ENCODE measurements around the gene PPP1R3D. TPM values are rescaled to one million over a fixed set of nuclear protein-coding genes. Genes with fewer than 3 reads are reported as not detected.

The PPP1R3D gene
- polyA plus RNA-seq, 1 experiment = 3.1 TPM

GRCh38 chr20:59971428-59971827 lies 31.3 kb upstream of the PPP1R3D start:
- no peak for DNase-seq (ENCODE audit: low read depth, low spot score)
- TF ChIP-seq CTCF (IDR thresholded peaks at IDR 0.05; ENCODE audit: low read depth, low read length) = no peak
- H3K27ac ChIP-seq (ENCODE audit: low read depth, low read length) = no peak overlapping the region
- CTCF ChIA-PET = interaction anchor here (1.6 kb wide), 1 partner anchor 37 kb away, joined by 4 read pairs; no protein-coding TSS in a partner anchor
- no peaks in the 10 kb centered on the region for H3K9me3 ChIP-seq (ENCODE audit: control insufficient read depth, insufficient read depth, low read length)
- POLR2A ChIA-PET = no interaction called here
- H3K4me3 ChIP-seq (ENCODE audit: low read depth, low read length) = no peak overlapping the region
- H3K27me3 ChIP-seq (ENCODE audit: control insufficient read depth, insufficient read depth, low read length) = no peaks in the 10 kb centered on the region

DNA sequence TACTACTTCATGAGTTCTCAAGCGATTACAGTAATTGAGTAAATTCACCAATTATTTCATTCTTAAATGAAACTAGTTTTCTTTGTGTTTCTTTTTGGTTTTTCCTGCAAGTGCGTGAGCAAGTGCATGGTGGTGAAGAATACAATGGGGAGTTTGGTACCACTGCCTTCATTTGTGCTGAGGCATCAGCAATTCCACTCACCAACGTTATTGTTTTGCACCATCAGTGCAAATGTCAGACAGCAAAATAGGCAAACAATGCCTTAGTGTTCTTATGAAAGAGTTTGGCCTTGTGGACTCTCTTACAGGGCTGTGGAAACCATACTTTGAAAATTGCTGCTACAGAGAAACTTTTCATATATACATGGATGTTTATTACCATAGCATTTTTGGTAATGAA lies 26.3 kb upstream of the PPP1R3D start:
- no peaks in the 10 kb centered on the region for H3K27me3 ChIP-seq (ENCODE audit: control insufficient read depth, insufficient read depth, low read length)
- POLR2A ChIA-PET = no interaction called here
- no peak overlapping the region for H3K27ac ChIP-seq (ENCODE audit: low read depth, low read length)
- TF ChIP-seq CTCF (IDR thresholded peaks at IDR 0.05; ENCODE audit: low read depth, low read length) = no peak
- no peak overlapping the region for H3K4me3 ChIP-seq (ENCODE audit: low read depth, low read length)
- CTCF ChIA-PET = interaction anchor here (0.6 to 1.1 kb wide), 2 partner anchors 32 to 424 kb away, joined by 3 read pairs; no protein-coding TSS in a partner anchor
- DNase-seq (ENCODE audit: low read depth, low spot score) = no peak
- no peaks in the 10 kb centered on the region for H3K9me3 ChIP-seq (ENCODE audit: control insufficient read depth, insufficient read depth, low read length)

DNA sequence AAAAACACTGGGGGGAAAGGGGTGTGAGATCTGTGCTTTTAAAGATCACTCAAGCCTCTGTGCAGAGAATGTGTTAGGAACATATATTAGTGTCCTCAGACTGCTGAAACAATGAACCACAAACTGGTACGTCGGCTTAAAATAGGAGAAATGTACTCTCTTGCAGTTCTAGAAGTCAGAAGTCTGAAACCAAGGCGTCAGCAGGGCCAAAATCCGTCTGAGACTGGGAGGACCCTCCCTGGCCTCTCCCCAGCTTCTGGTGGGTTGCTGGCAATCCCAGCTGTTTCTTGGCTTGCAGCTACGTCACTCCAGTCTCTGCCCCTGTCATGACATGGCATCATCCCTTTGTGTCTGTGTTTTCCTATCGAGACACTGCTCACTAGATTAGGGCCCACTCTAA lies 22.1 kb upstream of the PPP1R3D start:
- CTCF ChIA-PET = interaction anchor here (1.3 to 2.8 kb wide), 2 partner anchors 13 to 112 kb away, joined by 3 to 18 read pairs; no protein-coding TSS in a partner anchor
- no peak for TF ChIP-seq CTCF (IDR thresholded peaks at IDR 0.05; ENCODE audit: low read depth, low read length)
- Histone ChIP-seq H3K4me3 (ENCODE audit: low read depth, low read length) (no peak overlapping the region), H3K27ac (ENCODE audit: low read depth, low read length) (no peak overlapping the region), H3K27me3 (ENCODE audit: control insufficient read depth, insufficient read depth, low read length) (no peaks in the 10 kb centered on the region), H3K9me3 (ENCODE audit: control insufficient read depth, insufficient read depth, low read length) (no peaks in the 10 kb centered on the region)
- POLR2A ChIA-PET = no interaction called here
- DNase-seq (ENCODE audit: low read depth, low spot score) = no peak

DNA sequence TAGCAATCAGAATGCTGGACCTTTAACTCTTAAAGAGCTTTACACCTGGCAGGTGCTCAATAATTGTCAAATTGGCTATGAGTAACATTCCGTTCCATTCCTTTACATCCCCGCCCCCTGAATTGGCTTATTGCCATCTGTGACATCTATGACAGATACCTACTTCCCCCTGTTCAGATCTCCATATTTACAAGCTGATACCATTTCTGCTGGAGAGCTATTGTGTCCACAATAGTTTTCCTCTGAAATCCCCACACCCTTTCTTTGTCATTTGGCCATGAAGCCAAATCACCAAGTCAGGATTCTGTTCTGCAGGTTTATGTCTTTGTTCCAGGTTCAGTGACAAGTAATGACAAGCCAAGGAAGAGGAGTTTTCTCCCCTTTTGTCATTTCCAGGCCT lies 21.3 kb upstream of the PPP1R3D start:
- Histone ChIP-seq H3K27ac (ENCODE audit: low read depth, low read length) (no peak overlapping the region), H3K9me3 (ENCODE audit: control insufficient read depth, insufficient read depth, low read length) (no peaks in the 10 kb centered on the region), H3K27me3 (ENCODE audit: control insufficient read depth, insufficient read depth, low read length) (no peaks in the 10 kb centered on the region), H3K4me3 (ENCODE audit: low read depth, low read length) (no peak overlapping the region)
- TF ChIP-seq CTCF (IDR thresholded peaks at IDR 0.05; ENCODE audit: low read depth, low read length) = no peak
- CTCF ChIA-PET = interaction anchor here (0.6 to 2.8 kb wide), 3 partner anchors 12 to 111 kb away, joined by 3 to 18 read pairs (median 3); no protein-coding TSS in a partner anchor
- POLR2A ChIA-PET = no interaction called here
- DNase-seq (ENCODE audit: low read depth, low spot score) = no peak

DNA sequence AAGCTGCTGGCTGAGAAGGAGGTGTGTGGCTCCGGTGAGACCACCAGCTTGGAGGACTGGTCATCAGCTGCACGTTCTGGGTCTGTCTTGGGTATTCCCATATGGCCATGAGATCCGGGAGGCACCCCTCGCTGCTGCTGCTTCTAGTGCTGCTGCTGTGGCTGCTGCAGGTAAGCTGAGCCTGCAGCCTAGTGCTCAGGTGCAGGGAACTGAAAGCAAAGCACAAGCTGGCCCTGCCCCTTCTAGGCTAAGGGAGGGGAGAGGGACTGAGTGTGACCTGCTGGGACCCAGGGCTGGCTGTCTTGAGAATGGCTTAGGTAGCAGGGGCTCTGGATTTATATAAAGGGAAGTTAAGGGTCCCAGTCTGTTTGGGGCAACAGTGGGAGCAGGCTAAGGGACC lies 18.5 kb upstream of the PPP1R3D start:
- Histone ChIP-seq H3K9me3 (ENCODE audit: control insufficient read depth, insufficient read depth, low read length) (no peaks in the 10 kb centered on the region), H3K4me3 (ENCODE audit: low read depth, low read length) (no peak overlapping the region), H3K27me3 (ENCODE audit: control insufficient read depth, insufficient read depth, low read length) (no peaks in the 10 kb centered on the region), H3K27ac (ENCODE audit: low read depth, low read length) (no peak overlapping the region)
- POLR2A ChIA-PET = no interaction called here
- DNase-seq (ENCODE audit: low read depth, low spot score) = no peak
- TF ChIP-seq CTCF (IDR thresholded peaks at IDR 0.05; ENCODE audit: low read depth, low read length) = no peak
- CTCF ChIA-PET = interaction anchor here (0.7 kb wide), 2 partner anchors 24 to 906 kb away, joined by 4 read pairs; no protein-coding TSS in a partner anchor
